Pancreas (tissue), 10 donors: ENCODE data around the gene GOLGA6D. TPM values are rescaled to one million over a fixed set of nuclear protein-coding genes. Genes with fewer than 3 reads are reported as not detected.
"Not testable (repeated sequence)": the region's sequence is repeated elsewhere in the genome, so short reads cannot be mapped to it uniquely, and the experiment has no call there.

Experiments
- ATAC-seq, 4 donors: fragments of 200-7000 bp; cut with Tn5 transposase; one replicate each; pipeline versions ENCODE4 v1.8.0 to v1.9.1; 2020; ENCODE audit warnings: mild to moderate bottlenecking in 4 of 4, moderate library complexity in 4 of 4
- DNase-seq, 6 donors: peaks; one replicate each; pipeline ENCODE4 v3.0.0-alpha.2; 2020
- FAIRE-seq: peaks from 2 replicates; lab custom pipeline; 2012; peaks lifted over from hg19 to GRCh38; lab: Jason Lieb, UNC
- H3K27ac ChIP-seq, 4 donors: fragments of 200-600 bp; sonication (generic); 1 replicate in 3 of 4; 2 replicates in 1 of 4; pipeline versions ENCODE4 v1.5.0 to v1.8.0; 2020
- H3K27me3 ChIP-seq, 4 donors: fragments of 200-600 bp; one replicate each; pipeline ENCODE4 v1.8.0; 2021
- H3K36me3 ChIP-seq, 3 donors: fragments of 200-600 bp; sonication (generic) in 1 of 3; one replicate each; pipeline versions ENCODE4 v1.5.0 to v1.8.0; 2020 to 2021
- H3K4me1 ChIP-seq, 3 donors: fragments of 200-600 bp; one replicate each; pipeline ENCODE4 v1.8.0; 2021
- H3K4me3 ChIP-seq, 4 donors: fragments of 200-600 bp; sonication (generic) in 2 of 4; one replicate each; pipeline versions ENCODE4 v1.5.0 to v1.8.0; 2020 to 2021
- H3K9me3 ChIP-seq, 4 donors: fragments of 200-600 bp; one replicate each; pipeline ENCODE4 v1.8.0; 2021
- CTCF ChIP-seq, 4 donors: fragments of 200-600 bp; sonication (generic) in 3 of 4; IDR thresholded peaks; one replicate each; pipeline versions ENCODE4 v1.5.0 to v1.8.0; 2021; ENCODE audit warnings: antibody characterized with exemption in 4 of 4
- WGBS, 2 donors: extraction: QIAGEN DNeasy Blood & Tissue Kit; methylation state at CpG; one replicate each; pipeline ENCODE4 v1.1.7; 2013; 5-methylcytosine and 5-hydroxymethylcytosine counted together
- intact Hi-C, 3 donors: fragments of 100-400 bp; cut with DNase I; formaldehyde crosslinking; loops; one replicate each; pipeline versions ENCODE4 v1.11.1 to v1.14.2; 2022
- polyA plus RNA-seq, 2 donors: library from polyadenylated mRNA; stranded (reverse); fragments of 200-250 nt; gene quantifications; one replicate each; pipeline ENCODE4 v1.2.3, GENCODE V29; 2013
- total RNA-seq, 6 donors: library from RNA; stranded (reverse); fragmentation: NEBNext Ultra II Directional in 4 of 6; extraction: Animal tissue kit (Norgen Biotek cat#: 25700) in 4 of 6; gene quantifications; one replicate each; pipeline versions ENCODE4 v1.2.1 to v1.2.4, GENCODE V29; 2021 to 2023
- donor health status: healthy with polysubstance abuse.
- donor health status: DM: no; HTN: no; CAD: no; lungs with moderate emphysema.
- donor health status: DM: no; HTN: no; CAD: no.
- donor health status: control.
- donor health status: control.
- donor health status: Bipolar disorder and iron deficiency.
- donor health status: DM: yes; HTN: yes; CAD: no.
- donor health status: DM: no; HTN: no; CAD: no.
- donor health status: DM: no; HTN: no; CAD: no.
- donor health status: DM: yes; HTN: yes; CAD: no.

Gene GOLGA6D
- total and polyA plus RNA-seq, 8 donors, result 0.08 TPM; not detected in 7

GRCh38 chr15:75313116-75313845 is 30.6 kb downstream of the GOLGA6D start:
- ATAC-seq (no peak), DNase-seq (no peak), FAIRE-seq (no peak)
- no peaks in the 10 kb centered on the region for H3K27me3 ChIP-seq
- H3K4me1 ChIP-seq, result no peaks in the 10 kb centered on the region
- no peaks in the 10 kb centered on the region for H3K9me3 ChIP-seq
- H3K36me3 ChIP-seq, result no peaks in the 10 kb centered on the region
- no peak overlapping the region for H3K4me3 ChIP-seq
- intact Hi-C loops, result no loop called here
- no peak overlapping the region for H3K27ac ChIP-seq
- WGBS, 2 donors, result 72 to 81% methylated on average over 13 of the region's 13 CpGs
- no peak for TF ChIP-seq CTCF (IDR thresholded peaks at IDR 0.05)

- no peak for TF ChIP-seq CTCF (IDR thresholded peaks at IDR 0.05)
- ATAC-seq (no peak), DNase-seq (no peak), FAIRE-seq (no peak)
- no peak overlapping the region for H3K27ac ChIP-seq
- no peaks in the 10 kb centered on the region for H3K4me1 ChIP-seq
- H3K27me3 ChIP-seq, result no peaks in the 10 kb centered on the region
- H3K9me3 ChIP-seq, result no peaks in the 10 kb centered on the region
- H3K4me3 ChIP-seq, result no peak overlapping the region
- WGBS, 2 donors, result 64 to 68% methylated on average over 5 of the region's 5 CpGs
- intact Hi-C loops, result no loop called here
- H3K36me3 ChIP-seq, result no peaks in the 10 kb centered on the region
These were observed 32.1 kb downstream of the GOLGA6D start for GRCh38 chr15:75314552-75315290.

GRCh38 chr15:75319231-75319897 is 36.7 kb downstream of the GOLGA6D start:
- H3K36me3 ChIP-seq, H3K27me3 ChIP-seq, ATAC-seq, H3K4me3 ChIP-seq, H3K4me1 ChIP-seq, H3K9me3 ChIP-seq, FAIRE-seq, intact Hi-C loops, H3K27ac ChIP-seq, DNase-seq: not testable (repeated sequence)
- WGBS, 2 donors, result 72 to 84% methylated on average over 5 of the region's 5 CpGs

- DNase-seq (no peak), ATAC-seq (no peak), FAIRE-seq (no peak)
- Histone ChIP-seq H3K27me3 (no peaks in the 10 kb centered on the region), H3K9me3 (no peaks in the 10 kb centered on the region), H3K4me3 (no peak overlapping the region), H3K27ac (no peak overlapping the region), H3K4me1 (no peaks in the 10 kb centered on the region), H3K36me3 (no peaks in the 10 kb centered on the region)
- intact Hi-C loops, result loop anchor here in 1 of 3 donors (10.0 kb wide), 1 partner anchor 97 kb away; no protein-coding TSS in a partner anchor
- 80 to 86% methylated on average over 6 of the region's 6 CpGs for WGBS, 2 donors
- no peak for TF ChIP-seq CTCF (IDR thresholded peaks at IDR 0.05)
These were observed 39.1 kb downstream of the GOLGA6D start for GRCh38 chr15:75321711-75322110.

GRCh38 chr15:75325922-75326321 is 43.3 kb downstream of the GOLGA6D start:
- Histone ChIP-seq H3K4me3 (no peak overlapping the region), H3K36me3 (no peaks in the 10 kb centered on the region), H3K4me1 (no peaks in the 10 kb centered on the region), H3K27me3 (no peaks in the 10 kb centered on the region), H3K9me3 (no peaks in the 10 kb centered on the region), H3K27ac (no peak overlapping the region)
- DNase-seq (no peak), ATAC-seq (no peak), FAIRE-seq (no peak)
- intact Hi-C loops, result loop anchor here in 1 of 3 donors (10.0 kb wide), 1 partner anchor 101 kb away; no protein-coding TSS in a partner anchor
- 84 to 89% methylated on average over 4 of the region's 4 CpGs for WGBS, 2 donors
- no peak for TF ChIP-seq CTCF (IDR thresholded peaks at IDR 0.05)
